GM18502 (cell line): ENCODE data around the gene PTPRM.

ENCODE experiments used
- ATAC-seq: cut with Tn5 transposase; IDR thresholded peaks from one replicate; pipeline ENCODE4 v1.9.1; 2021; ENCODE audit warnings: mild to moderate bottlenecking; ENCODE audit not compliant: unreplicated experiment, poor library complexity

The PTPRM gene

GRCh38 chr18:7787339-7787738 lies 220.2 kb downstream of the PTPRM start:
- no peak for ATAC-seq

GRCh38 chr18:7789856-7790552 lies 222.9 kb downstream of the PTPRM start:
- no peak for ATAC-seq

DNA sequence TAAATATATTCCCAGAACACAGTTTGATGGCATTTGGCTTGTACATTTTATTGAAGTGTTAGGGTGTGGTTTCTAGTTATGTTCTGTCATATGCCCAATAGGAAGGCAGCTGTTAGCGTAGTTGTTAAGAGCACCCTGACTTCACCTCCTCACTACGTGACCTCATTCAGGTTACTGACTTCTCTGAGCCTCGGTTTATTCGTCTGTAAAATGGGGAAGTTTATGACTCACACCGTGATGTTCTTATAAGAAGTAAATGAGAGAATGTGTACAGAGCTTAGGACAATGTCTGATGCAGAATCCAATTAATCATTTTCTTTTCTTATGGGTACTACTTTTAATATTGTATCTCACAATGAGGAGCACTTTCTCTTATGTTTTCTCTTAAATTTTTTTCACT lies 226.0 kb downstream of the PTPRM start:
- no peak for ATAC-seq

DNA sequence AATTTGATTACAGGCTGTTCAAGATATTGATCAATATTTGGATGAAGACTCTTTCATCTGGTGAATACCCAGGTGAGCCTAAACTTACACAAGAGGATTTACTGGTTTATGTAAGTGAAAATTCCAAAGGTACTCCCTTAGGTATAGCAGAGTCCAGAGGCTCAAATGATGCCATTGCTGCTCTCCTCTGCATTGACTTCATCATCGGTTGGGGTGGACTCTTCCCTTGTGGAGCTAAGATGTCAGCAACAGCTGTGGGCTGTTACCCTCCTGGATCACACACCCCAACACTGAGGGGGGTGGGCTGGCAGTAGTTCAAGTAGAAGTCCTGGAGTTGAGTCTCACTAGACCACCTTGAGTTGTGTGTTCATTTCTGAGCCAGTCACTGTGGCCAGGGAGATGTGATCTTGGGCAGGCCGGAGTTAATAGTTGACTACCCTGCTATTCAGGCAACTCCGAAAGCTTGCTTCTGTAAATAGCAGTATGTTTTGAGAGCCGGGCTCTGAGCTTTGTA lies 236.9 kb downstream of the PTPRM start:
- no peak for ATAC-seq

DNA sequence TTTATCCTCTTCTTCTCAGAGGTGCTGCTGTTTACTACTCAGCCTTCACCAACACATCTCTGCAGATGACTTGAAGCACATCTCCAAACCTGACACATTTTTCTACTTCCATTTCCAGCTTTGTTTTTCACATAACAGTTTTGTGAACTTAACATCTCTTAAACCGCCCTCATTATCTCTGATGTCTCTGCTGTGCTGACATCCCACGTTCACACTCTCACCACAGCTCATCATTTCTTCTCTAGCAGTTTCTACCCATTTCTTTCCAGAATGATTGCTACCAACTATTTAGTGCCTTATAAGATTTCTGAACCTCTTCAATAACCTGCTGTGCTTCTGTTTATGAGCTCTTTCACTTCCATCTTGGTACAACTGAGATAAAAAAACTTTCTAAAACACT lies 238.0 kb downstream of the PTPRM start:
- no peak for ATAC-seq

DNA sequence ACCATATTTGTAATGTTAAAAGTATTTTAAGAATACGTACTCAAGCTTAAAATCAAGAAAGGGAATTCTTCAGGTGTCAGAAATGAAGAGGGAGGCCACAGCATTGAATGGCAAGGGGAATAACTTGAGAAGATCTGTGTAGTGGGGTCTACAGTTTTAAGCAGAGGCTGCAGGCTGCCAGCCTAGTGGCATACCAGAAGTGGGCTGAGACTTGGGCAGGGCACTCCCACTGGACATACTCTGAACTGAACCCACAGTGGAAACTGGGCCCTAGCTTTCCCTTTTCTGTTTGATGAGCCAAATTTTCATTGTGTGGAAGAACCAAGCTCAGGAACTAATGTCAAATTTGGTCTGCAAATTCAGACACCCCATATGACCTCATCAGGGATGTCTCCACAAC lies 238.8 kb downstream of the PTPRM start:
- ATAC-seq = no peak

- no peak for ATAC-seq
Observed at GRCh38 chr18:7807936-7808453, 240.9 kb downstream of the PTPRM start.

- no peak for ATAC-seq
Observed at GRCh38 chr18:7808992-7809391, 241.9 kb downstream of the PTPRM start.

DNA sequence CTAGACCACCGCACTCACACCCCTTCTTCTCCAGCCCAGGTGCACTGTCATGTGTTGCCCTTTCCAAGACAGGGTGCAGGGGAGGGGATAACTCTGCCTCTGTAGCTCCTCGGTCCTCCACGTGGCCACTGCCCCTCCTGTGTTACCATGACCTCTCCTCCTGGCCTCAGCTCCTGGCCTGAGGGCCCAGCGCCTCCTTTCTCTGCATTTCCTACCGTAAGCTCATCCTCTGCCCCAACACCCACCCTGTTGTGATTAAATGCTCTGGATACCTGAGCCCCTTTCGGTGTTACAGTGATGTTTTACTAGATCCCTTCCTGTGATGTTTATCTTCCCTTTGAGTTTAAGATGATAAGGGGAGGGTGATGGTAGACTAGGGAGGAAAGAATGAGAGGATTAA lies 242.3 kb downstream of the PTPRM start:
- no peak for ATAC-seq

DNA sequence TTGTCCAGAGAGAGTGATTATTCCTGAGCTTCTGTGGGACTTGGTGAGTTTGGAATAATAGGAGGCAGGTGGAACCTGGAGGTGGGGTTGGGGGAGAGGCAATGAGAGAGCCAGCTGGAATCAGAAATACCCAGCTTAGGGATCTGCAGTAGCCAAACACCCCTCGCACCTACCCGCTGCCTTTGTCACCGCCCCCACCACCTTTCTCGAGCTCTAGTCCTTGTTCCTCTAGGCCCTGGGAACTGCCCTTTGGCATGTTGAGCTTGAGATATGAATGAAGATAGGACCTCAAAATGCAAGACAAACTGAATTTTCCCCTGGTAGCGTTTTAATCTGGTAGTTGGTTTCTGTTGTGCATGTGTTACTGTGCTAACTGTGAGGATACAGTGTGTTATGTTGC lies 242.9 kb downstream of the PTPRM start:
- ATAC-seq = no peak

DNA sequence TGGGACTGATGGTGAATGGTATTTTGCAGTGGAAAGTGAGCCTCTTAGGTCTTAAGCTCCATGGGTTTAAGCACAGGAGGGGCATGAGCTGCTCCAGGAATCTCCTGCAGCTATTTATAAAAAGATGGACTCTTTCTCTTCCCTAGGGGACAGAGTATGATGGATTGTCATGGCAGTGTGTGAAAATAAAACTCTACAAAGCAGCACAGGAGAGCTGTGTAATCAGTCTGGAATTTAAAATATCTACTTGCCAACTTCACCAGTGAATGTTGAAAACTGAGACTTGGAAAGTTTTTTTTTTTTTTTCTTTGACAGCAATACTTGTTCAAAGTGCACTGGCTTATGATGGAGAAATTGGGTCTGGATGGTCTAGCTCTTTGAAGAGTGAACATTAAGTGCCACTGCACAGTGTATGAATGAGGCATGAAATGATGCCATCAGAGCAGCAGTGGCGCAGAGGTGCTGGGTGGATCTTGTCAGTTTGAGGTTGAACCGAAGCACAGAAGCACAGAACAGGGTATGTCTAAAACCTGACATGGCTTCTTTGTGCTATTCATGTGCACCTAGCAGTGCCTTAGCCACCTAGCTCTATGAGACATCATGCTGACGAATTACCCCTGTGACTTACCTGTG lies 245.4 kb downstream of the PTPRM start:
- no peak for ATAC-seq

DNA sequence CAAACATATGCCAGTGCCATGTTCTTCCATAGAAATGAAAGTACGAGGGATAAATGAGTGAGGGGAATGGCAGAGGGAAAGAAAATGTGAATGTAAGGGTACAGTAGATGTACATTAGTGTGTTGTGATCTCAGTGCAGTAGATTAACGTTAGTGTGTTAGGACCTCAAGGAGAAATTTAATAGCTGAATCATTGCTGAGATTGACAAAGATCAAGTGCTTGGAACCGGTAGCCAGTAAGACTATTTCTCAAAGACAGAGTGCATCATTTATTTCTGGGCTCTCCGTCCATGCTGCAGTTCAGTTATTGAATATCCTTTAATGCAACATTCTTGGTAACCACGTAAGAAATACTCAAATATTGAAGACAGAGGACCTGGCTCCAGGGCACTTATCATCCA lies 246.0 kb downstream of the PTPRM start:
- no peak for ATAC-seq

DNA sequence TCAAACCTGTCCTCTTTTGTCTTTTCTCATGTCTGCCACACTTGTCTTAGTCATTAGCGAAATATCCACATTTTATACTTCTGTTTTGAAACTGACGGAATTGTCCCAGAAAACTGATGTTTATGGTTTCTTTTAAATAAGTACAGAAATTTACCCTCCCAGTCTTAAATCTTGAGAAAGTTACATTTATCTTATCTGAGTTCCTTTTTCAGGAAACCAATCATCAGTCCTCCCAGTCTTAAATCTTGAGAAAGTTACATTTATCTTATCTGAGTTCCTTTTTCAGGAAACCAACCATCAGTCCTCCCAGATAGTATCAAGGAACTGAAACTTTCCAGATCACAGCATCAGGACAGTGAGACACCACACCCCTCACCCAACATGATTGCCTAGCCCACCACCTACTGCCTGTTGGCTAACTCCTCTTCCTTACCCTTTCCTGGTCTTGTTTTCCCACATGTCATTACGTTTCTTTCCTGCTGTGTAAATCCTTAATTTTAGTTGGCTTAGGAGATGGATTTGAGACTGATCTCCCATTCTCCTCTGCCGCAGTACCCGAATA lies 247.7 kb downstream of the PTPRM start:
- ATAC-seq = no peak

- no peak for ATAC-seq
Observed at GRCh38 chr18:7815787-7816186, 248.7 kb downstream of the PTPRM start.

- no peak for ATAC-seq
Observed at GRCh38 chr18:7817575-7818230, 250.6 kb downstream of the PTPRM start.

- no peak for ATAC-seq
Observed at GRCh38 chr18:7821784-7822183, 254.7 kb downstream of the PTPRM start.

- ATAC-seq = no peak
Observed at GRCh38 chr18:7822435-7823331, 255.6 kb downstream of the PTPRM start.

DNA sequence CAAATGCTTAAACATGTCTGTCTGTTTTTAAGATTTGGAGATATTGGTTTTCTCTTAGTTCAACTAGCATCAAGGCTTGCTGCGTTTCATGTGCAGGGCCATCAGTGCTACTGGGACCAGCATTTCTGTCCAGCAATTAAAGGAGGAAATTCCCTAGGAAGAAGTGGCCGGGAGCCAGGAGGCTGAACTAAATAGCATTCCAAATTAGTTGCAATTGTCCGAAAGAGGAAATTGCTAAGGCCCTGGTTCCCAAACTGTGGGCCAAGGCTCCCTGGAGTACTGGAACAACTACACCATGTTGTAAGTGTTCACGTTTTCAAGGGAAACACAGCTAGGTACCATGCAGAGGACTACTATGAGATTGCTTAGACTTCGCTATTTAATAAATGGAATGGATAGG lies 257.9 kb downstream of the PTPRM start:
- ATAC-seq = no peak

DNA sequence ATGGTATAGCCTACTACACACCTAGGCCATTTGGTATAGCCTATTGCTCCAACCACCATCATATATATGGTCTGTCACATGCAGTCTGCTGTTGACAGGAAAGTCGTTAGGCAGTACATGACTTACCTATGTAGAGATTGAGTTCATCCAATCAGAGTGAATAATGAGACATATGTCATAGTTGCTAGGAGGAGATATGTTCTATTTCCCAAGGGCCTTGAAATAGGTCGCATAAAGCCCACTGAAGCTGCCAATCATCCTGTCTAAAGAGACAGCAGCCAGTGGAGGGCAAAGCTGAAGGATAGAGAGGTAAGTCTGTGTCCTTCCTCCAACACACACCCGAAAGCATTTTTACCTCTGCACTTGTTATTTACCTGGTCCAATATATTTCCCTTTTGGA lies 263.4 kb downstream of the PTPRM start:
- peak; percentile 84 for ATAC-seq

GRCh38 chr18:7839548-7839947 lies 272.4 kb downstream of the PTPRM start:
- no peak for ATAC-seq
